Measurements from ENCODE around the gene SOX5. TPM values are rescaled to one million over a fixed set of nuclear protein-coding genes. Genes with fewer than 3 reads are reported as not detected.

SOX5 gene
- polyA plus RNA-seq, 1 experiment: 0.13 TPM

- Histone ChIP-seq H3K4me3 (ENCODE audit: low read depth, low read length) (no peak overlapping the region), H3K27me3 (ENCODE audit: control insufficient read depth, insufficient read depth, low read length) (no peaks in the 10 kb centered on the region), H3K36me3 (ENCODE audit: control insufficient read depth, insufficient read depth, low read length) (no peaks in the 10 kb centered on the region)
- no peak for TF ChIP-seq CTCF (IDR thresholded peaks at IDR 0.05; ENCODE audit: insufficient read depth, low read depth, low read length)
- ChIA-PET POLR2A (no interaction called here), CTCF (no interaction called here)
- no peak for DNase-seq (ENCODE audit: low read depth)
Observed at GRCh38 chr12:23750923-23751322, 198.5 kb downstream of the SOX5 start.

GRCh38 chr12:23744696-23745095 is 204.8 kb downstream of the SOX5 start:
- H3K4me3 ChIP-seq (ENCODE audit: low read depth, low read length): no peak overlapping the region
- POLR2A ChIA-PET: no interaction called here
- no peaks in the 10 kb centered on the region for H3K27me3 ChIP-seq (ENCODE audit: control insufficient read depth, insufficient read depth, low read length)
- TF ChIP-seq CTCF (IDR thresholded peaks at IDR 0.05; ENCODE audit: insufficient read depth, low read depth, low read length): no peak
- CTCF ChIA-PET: no interaction called here
- no peaks in the 10 kb centered on the region for H3K36me3 ChIP-seq (ENCODE audit: control insufficient read depth, insufficient read depth, low read length)
- DNase-seq (ENCODE audit: low read depth): no peak

- ChIA-PET POLR2A (no interaction called here), CTCF (no interaction called here)
- no peak for TF ChIP-seq CTCF (IDR thresholded peaks at IDR 0.05; ENCODE audit: insufficient read depth, low read depth, low read length)
- Histone ChIP-seq H3K4me3 (ENCODE audit: low read depth, low read length) (no peak overlapping the region), H3K36me3 (ENCODE audit: control insufficient read depth, insufficient read depth, low read length) (no peaks in the 10 kb centered on the region), H3K27me3 (ENCODE audit: control insufficient read depth, insufficient read depth, low read length) (no peaks in the 10 kb centered on the region)
- no peak for DNase-seq (ENCODE audit: low read depth)
Observed at GRCh38 chr12:23742574-23742973, 206.9 kb downstream of the SOX5 start.

GRCh38 chr12:23731493-23731892 is 218.0 kb downstream of the SOX5 start:
- ChIA-PET CTCF (no interaction called here), POLR2A (no interaction called here)
- no peak for DNase-seq (ENCODE audit: low read depth)
- no peak for TF ChIP-seq CTCF (IDR thresholded peaks at IDR 0.05; ENCODE audit: insufficient read depth, low read depth, low read length)
- Histone ChIP-seq H3K27me3 (ENCODE audit: control insufficient read depth, insufficient read depth, low read length) (no peaks in the 10 kb centered on the region), H3K4me3 (ENCODE audit: low read depth, low read length) (no peak overlapping the region), H3K36me3 (ENCODE audit: control insufficient read depth, insufficient read depth, low read length) (no peaks in the 10 kb centered on the region)

GRCh38 chr12:23731035-23731434 is 218.4 kb downstream of the SOX5 start:
- DNase-seq (ENCODE audit: low read depth): no peak
- no peak overlapping the region for H3K4me3 ChIP-seq (ENCODE audit: low read depth, low read length)
- ChIA-PET CTCF (no interaction called here), POLR2A (no interaction called here)
- no peaks in the 10 kb centered on the region for H3K36me3 ChIP-seq (ENCODE audit: control insufficient read depth, insufficient read depth, low read length)
- no peaks in the 10 kb centered on the region for H3K27me3 ChIP-seq (ENCODE audit: control insufficient read depth, insufficient read depth, low read length)
- TF ChIP-seq CTCF (IDR thresholded peaks at IDR 0.05; ENCODE audit: insufficient read depth, low read depth, low read length): no peak

All from BJ (cell line).